Embryonic facial prominence (tissue), 1 donor: ENCODE results near the gene SLC35G6.
"Not testable (repeated sequence)": the region's sequence is repeated elsewhere in the genome, so short reads cannot be mapped to it uniquely, and the experiment has no call there.

ENCODE experiments used
- DNase-seq: peaks from one replicate; pipeline ENCODE4 v3.0.0-alpha.2; 2016; ENCODE audit errors: extremely low spot score

The SLC35G6 gene

GRCh38 chr17:7478276-7479212 lies 2.7 kb upstream of the SLC35G6 start:
- no peak for DNase-seq

DNA sequence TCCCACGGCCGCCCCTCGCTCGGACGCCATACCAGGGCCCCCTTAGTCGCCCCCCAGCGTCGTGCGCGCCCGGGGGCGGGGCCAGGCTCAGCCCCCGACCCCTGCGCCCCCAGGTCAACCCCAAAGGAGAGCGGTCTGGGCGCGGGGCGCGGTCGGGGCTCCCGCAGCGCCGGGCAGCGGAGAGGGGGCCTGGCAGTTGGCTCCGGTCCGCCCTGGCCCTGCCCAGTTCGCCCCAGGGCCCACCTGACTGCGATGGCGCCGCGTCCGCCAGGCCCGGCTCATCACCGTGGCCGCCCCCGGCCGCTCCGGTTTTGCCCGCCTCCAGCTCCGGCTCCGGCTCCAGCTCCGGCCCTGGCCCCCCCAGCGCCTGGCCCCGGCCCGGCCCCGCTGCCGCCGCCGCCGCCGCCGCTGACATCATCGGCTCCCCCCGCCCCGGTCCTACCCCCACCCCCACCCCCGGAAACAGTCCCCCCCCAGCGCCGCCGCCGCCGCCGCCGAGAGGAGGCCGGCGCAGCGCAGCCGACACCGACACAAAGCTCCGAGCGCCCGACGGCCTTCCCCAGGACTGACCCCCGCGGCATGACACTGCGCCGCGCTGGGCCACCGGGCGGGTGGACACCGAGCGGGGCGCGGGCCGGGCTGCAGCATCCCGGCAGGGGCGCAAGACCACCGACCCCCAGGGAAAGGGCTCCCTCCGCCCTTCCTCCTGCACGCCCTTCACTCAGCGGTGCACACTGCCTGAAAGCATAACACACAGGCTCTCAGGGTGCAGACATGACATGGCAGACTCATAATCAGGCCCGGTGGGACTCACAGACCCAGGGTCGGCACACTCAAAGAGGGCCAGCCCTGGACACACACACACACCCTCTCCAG lies 1.8 kb upstream of the SLC35G6 start, which contains the start of gene ZBTB4:
Gene ZBTB4, minus strand, starts transcription at position 419 of the 876 bp plus-strand sequence. CDS start 12,830 bp downstream, outside the sequence.
- no peak for DNase-seq

- no peak for DNase-seq
These were observed 1.2 kb upstream of the SLC35G6 start for GRCh38 chr17:7480089-7480384.

GRCh38 chr17:7481842-7482741 lies 846 bp downstream of the SLC35G6 start:
- not testable (repeated sequence) for DNase-seq

DNA sequence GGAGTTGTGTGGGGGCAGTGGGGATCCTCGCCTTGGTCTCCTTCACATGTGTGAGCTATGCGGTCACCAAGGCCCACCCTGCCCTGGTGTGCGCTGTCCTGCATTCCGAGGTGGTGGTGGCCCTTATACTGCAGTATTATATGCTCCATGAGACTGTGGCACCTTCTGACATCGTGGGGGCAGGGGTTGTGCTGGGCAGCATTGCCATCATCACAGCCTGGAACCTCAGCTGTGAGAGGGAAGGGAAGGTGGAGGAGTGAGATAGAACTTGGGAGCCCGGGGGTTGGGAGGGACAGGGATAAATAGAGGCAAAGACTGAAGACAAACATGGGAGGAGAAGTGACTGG lies 1.5 kb downstream of the SLC35G6 start:
- DNase-seq: not testable (repeated sequence)

- DNase-seq: peak; percentile 90
These were observed 2.2 kb downstream of the SLC35G6 start for GRCh38 chr17:7483255-7484066.

GRCh38 chr17:7484067-7484918 lies 3.0 kb downstream of the SLC35G6 start, which contains the start of gene POLR2A:
Gene POLR2A (plus strand): TSS chr17:7484366.
- peak; percentile 96 for DNase-seq

DNA sequence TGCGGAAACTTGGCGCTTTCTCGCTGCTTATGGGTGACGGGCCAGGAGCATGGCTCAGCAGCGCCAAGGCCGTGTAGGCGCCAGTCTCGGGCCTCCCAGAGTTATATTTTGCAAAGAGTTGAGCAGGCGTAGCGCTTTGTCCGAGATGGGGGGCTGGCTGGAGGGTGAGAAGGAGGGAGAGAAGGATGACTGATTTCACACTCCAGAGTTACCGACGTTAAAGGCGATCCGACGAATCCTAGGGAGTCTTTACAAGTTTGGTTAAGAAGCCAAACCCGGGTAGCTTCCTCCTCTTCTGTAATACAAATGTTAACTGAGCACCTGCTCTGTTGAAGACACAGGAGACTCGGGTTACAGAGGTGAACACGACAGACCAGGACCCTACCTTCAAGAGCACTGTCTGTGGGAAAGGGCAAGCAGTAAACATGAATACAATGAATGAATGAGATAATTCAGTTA lies 3.7 kb downstream of the SLC35G6 start:
- no peak for DNase-seq

- DNase-seq: no peak
These were observed 4.9 kb downstream of the SLC35G6 start for GRCh38 chr17:7486181-7486580.

DNA sequence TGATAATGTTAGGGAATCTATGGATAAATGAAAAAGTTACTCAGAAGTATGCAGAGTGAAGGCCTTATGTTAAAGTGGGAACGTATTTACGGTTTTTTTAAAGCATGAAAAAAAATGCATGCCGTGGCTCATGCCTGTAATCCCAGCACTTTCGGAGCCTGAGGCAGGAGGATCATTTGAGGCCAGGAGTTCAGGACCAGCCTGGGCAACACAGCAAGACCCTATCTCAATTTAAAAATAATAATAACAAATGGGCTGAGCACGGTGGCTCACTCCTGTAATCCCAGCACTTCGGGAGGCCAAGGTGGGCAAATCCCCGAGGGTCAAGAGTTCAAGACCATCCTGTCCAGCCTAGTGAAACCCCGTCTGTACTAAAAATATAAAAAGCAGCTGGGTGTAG lies 8.9 kb downstream of the SLC35G6 start:
- no peak for DNase-seq

GRCh38 chr17:7491583-7491982 lies 10.3 kb downstream of the SLC35G6 start:
- no peak for DNase-seq

GRCh38 chr17:7493941-7494340 lies 12.7 kb downstream of the SLC35G6 start:
- DNase-seq: no peak

- no peak for DNase-seq
These were observed 14.7 kb downstream of the SLC35G6 start for GRCh38 chr17:7495906-7496434.

- DNase-seq: no peak
These were observed 15.4 kb downstream of the SLC35G6 start for GRCh38 chr17:7496470-7497183.

GRCh38 chr17:7497228-7497627 lies 16.0 kb downstream of the SLC35G6 start:
- no peak for DNase-seq

GRCh38 chr17:7497636-7498035 lies 16.4 kb downstream of the SLC35G6 start:
- DNase-seq: no peak

GRCh38 chr17:7499161-7499560 lies 17.9 kb downstream of the SLC35G6 start:
- no peak for DNase-seq

DNA sequence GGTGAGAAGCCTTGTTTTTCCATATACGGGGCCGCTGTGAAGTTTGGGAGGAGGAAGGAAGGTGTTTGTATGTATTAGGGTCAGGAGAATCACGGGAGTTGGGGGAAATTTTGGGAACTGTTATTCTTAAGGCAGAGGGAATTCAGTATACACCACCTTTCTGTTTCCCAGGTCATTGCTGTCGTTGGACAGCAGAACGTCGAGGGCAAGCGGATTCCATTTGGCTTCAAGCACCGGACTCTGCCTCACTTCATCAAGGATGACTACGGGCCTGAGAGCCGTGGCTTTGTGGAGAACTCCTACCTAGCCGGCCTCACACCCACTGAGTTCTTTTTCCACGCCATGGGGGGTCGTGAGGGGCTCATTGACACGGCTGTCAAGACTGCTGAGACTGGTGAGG lies 20.5 kb downstream of the SLC35G6 start:
- no peak for DNase-seq
